Measurements from ENCODE around the gene SPSB1.

DNA sequence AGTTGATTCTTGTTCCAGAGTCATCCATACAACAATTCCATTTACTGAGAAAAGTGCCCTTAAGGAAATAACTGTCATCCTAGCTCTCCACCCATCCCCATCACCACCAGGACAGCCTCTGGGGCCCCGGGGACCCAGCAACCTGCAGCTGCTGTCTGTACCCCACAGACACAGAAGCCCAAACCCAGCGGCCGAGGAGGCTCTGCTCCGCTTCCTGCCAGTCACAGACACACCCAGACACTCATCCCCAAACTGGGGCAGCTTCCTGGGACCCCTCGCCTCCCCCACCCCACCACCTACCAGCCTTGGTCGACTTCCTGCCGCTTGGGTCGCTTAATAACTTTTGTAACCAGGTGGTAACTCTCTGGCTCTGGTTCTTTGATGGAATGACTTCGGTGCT lies 125.0 kb downstream of the SPSB1 start:
- no peak for TF ChIP-seq EZH2 (IDR thresholded peaks at IDR 0.05; ENCODE audit: borderline replicate concordance, insufficient read depth, low read length, poor library complexity, severe bottlenecking)
- no peak for TF ChIP-seq POLR2AphosphoS5 (IDR thresholded peaks at IDR 0.05)
- TF ChIP-seq RAD21 (conservative IDR thresholded peaks at IDR 0.05), result no peak
- TF ChIP-seq, protein P1, sequence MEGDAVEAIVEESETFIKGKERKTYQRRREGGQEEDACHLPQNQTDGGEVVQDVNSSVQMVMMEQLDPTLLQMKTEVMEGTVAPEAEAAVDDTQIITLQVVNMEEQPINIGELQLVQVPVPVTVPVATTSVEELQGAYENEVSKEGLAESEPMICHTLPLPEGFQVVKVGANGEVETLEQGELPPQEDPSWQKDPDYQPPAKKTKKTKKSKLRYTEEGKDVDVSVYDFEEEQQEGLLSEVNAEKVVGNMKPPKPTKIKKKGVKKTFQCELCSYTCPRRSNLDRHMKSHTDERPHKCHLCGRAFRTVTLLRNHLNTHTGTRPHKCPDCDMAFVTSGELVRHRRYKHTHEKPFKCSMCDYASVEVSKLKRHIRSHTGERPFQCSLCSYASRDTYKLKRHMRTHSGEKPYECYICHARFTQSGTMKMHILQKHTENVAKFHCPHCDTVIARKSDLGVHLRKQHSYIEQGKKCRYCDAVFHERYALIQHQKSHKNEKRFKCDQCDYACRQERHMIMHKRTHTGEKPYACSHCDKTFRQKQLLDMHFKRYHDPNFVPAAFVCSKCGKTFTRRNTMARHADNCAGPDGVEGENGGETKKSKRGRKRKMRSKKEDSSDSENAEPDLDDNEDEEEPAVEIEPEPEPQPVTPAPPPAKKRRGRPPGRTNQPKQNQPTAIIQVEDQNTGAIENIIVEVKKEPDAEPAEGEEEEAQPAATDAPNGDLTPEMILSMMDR (IDR thresholded peaks at IDR 0.05; ENCODE audit: poor library complexity, severe bottlenecking), result no peak

All from neural cell (in vitro differentiated cells).